ENCODE results near the gene CH25H. TPM values are rescaled to one million over a fixed set of nuclear protein-coding genes. Genes with fewer than 3 reads are reported as not detected.

CH25H gene
- total RNA-seq, 1 experiment from 2014 or later: 1.0 TPM

DNA sequence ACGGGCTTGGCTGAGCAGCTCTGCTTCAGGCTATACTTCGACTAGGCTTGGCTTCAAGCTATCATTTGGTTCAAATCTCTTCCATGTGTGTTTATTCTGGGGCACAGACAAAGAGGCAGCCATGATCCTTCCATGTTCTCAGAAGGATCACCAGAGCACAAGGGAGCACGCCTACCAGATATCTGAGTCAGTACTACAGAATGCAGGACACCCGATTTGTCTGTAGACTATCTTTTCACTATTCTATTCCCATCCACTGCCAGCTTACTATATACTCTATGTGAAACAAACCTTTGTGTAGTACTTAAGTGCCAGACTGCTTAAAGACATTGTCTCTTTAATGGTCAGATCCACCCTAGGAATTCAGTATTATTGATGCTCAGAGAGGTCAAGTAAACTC lies 35.1 kb downstream of the CH25H start:
- H3K4me1 ChIP-seq (ENCODE audit: insufficient read depth, low read length): peaks cover 2% of the 10 kb centered on the region; the same call in 1 of the 2 replicates
- H4K91ac ChIP-seq (ENCODE audit: insufficient read length, low read depth, low read length): no peak overlapping the region
- no peak overlapping the region for H4K5ac ChIP-seq (ENCODE audit: insufficient read length, low read depth, low read length)
- Mint-ChIP-seq H3K27me3 (ENCODE audit: low read depth) (no peaks in the 10 kb centered on the region), H3K9me3 (no peaks in the 10 kb centered on the region), H3K36me3 (ENCODE audit: insufficient read depth in 1 of 3, low read depth in 3 of 3) (no peaks in the 10 kb centered on the region), H3K4me3 (no peak overlapping the region), H3K27ac (no peak overlapping the region; a peak in 1 of 7 replicates), H3K4me1 (peaks cover 22% of the 10 kb centered on the region in 2 experiments)
- no peaks in the 10 kb centered on the region for H4K20me1 ChIP-seq (ENCODE audit: control insufficient read depth, insufficient read depth, insufficient read length)
- no peak overlapping the region for H2AFZ ChIP-seq (ENCODE audit: low read length)
- no peak overlapping the region for H3K56ac ChIP-seq (ENCODE audit: insufficient read length, low read depth, low read length)
- no CpG with 5 or more reads among the region's 4 CpGs for WGBS (ENCODE audit: extremely low coverage, insufficient read length, low lambda C conversion rate)
- no peaks in the 10 kb centered on the region for H3K79me2 ChIP-seq (ENCODE audit: insufficient read depth, low read length)
- TF ChIP-seq, protein P1, sequence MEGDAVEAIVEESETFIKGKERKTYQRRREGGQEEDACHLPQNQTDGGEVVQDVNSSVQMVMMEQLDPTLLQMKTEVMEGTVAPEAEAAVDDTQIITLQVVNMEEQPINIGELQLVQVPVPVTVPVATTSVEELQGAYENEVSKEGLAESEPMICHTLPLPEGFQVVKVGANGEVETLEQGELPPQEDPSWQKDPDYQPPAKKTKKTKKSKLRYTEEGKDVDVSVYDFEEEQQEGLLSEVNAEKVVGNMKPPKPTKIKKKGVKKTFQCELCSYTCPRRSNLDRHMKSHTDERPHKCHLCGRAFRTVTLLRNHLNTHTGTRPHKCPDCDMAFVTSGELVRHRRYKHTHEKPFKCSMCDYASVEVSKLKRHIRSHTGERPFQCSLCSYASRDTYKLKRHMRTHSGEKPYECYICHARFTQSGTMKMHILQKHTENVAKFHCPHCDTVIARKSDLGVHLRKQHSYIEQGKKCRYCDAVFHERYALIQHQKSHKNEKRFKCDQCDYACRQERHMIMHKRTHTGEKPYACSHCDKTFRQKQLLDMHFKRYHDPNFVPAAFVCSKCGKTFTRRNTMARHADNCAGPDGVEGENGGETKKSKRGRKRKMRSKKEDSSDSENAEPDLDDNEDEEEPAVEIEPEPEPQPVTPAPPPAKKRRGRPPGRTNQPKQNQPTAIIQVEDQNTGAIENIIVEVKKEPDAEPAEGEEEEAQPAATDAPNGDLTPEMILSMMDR (conservative IDR thresholded peaks at IDR 0.05): no peak
- no peak overlapping the region for H3K4ac ChIP-seq (ENCODE audit: low read depth, low read length)
- no peak overlapping the region for H2BK15ac ChIP-seq (ENCODE audit: low read depth, low read length)
- H3K9ac ChIP-seq (ENCODE audit: extremely low read depth, insufficient read length, low read length): no peak overlapping the region
- H2BK120ac ChIP-seq (ENCODE audit: low read depth, low read length, poor library complexity, severe bottlenecking): no peak overlapping the region
- H2AK5ac ChIP-seq (ENCODE audit: insufficient read length, low read length): no peak overlapping the region
- no peak overlapping the region for H3T11ph ChIP-seq (ENCODE audit: low read length)
- no peaks in the 10 kb centered on the region for H3K27me3 ChIP-seq (ENCODE audit: insufficient read depth, low read length)
- no peak overlapping the region for H2BK12ac ChIP-seq (ENCODE audit: insufficient read length, low read depth, low read length)
- no peaks in the 10 kb centered on the region for H3K23me2 ChIP-seq (ENCODE audit: insufficient read length, low read depth, low read length, poor library complexity, severe bottlenecking)
- no peak overlapping the region for H4K8ac ChIP-seq (replicated peaks; ENCODE audit: insufficient read length, low read depth, low read length)
- H3K18ac ChIP-seq (ENCODE audit: insufficient read length, low read depth, low read length): peak overlapping the region; percentile 14
- no peak for DNase-seq
- no peak overlapping the region for H3K27ac ChIP-seq (ENCODE audit: insufficient read length, low read depth, low read length)
- no peak overlapping the region for H3K23ac ChIP-seq (ENCODE audit: insufficient read length, low read depth, low read length)
- no peak overlapping the region for H2BK5ac ChIP-seq (ENCODE audit: insufficient read length, low read length)
- H2BK20ac ChIP-seq (ENCODE audit: low read depth, low read length, poor library complexity, severe bottlenecking): no peak overlapping the region
- no peaks in the 10 kb centered on the region for H3K9me3 ChIP-seq (ENCODE audit: control insufficient read depth, low read depth, low read length)
- H3K14ac ChIP-seq (ENCODE audit: insufficient read depth, low read length): no peak overlapping the region
- H3K79me1 ChIP-seq (ENCODE audit: insufficient read depth, low read depth, low read length, poor library complexity, severe bottlenecking): no peaks in the 10 kb centered on the region
- H3K4me2 ChIP-seq (ENCODE audit: insufficient read depth, insufficient read length, low read length): no peak overlapping the region

Data from H9 (cell line).